ENCODE results near the gene FAM13B.
"Not testable (repeated sequence)": the region's sequence is repeated elsewhere in the genome, so short reads cannot be mapped to it uniquely, and the experiment has no call there.

Gene FAM13B

DNA sequence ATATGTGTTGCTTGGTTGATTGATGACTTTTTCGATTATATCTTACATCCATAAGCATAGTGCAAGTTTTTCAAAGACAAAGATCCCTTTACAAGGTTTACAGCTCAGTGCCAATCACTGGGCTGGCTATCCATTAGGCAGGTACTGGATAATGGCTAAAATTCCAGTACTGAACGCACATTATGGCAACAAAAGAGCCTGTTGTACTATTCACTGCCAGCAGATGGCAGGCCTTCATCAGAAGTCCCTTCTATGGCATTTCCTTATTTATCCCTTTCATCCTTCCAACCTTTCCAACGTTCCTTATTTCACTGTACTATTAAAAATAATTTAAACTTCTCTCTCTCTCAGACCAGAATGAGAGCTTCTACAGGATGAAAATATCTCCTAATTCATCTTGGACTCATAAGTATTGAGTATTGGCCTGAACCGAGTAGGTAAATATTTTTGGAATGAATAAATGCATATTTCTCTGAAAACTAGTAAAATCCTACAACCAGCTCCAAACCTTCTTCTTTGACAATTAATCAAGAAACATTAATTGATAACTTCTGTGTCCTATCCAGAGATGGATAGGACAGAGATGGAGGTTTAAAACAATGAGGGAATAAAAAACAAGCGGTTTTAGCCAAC, 44.3 kb upstream of the FAM13B start:
- no peak overlapping the region for H3K4me3 ChIP-seq (ENCODE audit: low read length)
- H3K4me2 ChIP-seq (ENCODE audit: low read length) = no peak overlapping the region
- no peaks in the 10 kb centered on the region for H4K20me1 ChIP-seq (ENCODE audit: control insufficient read depth, insufficient read depth, low read depth, low read length)
- H3K27me3 ChIP-seq (ENCODE audit: control insufficient read depth, low read length) = peaks cover 2% of the 10 kb centered on the region; the same call in 1 of the 2 replicates
- no peaks in the 10 kb centered on the region for H3K9me3 ChIP-seq (ENCODE audit: control insufficient read depth, insufficient read depth, low read length)
- no peak overlapping the region for H3K27ac ChIP-seq (ENCODE audit: low read depth, low read length)
- H3K79me2 ChIP-seq (ENCODE audit: control insufficient read depth, low read length) = no peaks in the 10 kb centered on the region
- TF ChIP-seq, protein P1, sequence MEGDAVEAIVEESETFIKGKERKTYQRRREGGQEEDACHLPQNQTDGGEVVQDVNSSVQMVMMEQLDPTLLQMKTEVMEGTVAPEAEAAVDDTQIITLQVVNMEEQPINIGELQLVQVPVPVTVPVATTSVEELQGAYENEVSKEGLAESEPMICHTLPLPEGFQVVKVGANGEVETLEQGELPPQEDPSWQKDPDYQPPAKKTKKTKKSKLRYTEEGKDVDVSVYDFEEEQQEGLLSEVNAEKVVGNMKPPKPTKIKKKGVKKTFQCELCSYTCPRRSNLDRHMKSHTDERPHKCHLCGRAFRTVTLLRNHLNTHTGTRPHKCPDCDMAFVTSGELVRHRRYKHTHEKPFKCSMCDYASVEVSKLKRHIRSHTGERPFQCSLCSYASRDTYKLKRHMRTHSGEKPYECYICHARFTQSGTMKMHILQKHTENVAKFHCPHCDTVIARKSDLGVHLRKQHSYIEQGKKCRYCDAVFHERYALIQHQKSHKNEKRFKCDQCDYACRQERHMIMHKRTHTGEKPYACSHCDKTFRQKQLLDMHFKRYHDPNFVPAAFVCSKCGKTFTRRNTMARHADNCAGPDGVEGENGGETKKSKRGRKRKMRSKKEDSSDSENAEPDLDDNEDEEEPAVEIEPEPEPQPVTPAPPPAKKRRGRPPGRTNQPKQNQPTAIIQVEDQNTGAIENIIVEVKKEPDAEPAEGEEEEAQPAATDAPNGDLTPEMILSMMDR (IDR thresholded peaks at IDR 0.05; ENCODE audit: low read depth, low read length, poor library complexity, severe bottlenecking) = peak; percentile 80
- TF ChIP-seq EZH2phosphoT487 (IDR thresholded peaks at IDR 0.05; ENCODE audit: borderline replicate concordance, low read length) = no peak
- H3F3A ChIP-seq (ENCODE audit: control insufficient read depth, insufficient read depth) = peaks cover 4% of the 10 kb centered on the region; the same call in 1 of the 2 replicates
- H3K9me2 ChIP-seq (replicated peaks; ENCODE audit: control insufficient read depth, low read length) = no peaks in the 10 kb centered on the region
- H3K4me1 ChIP-seq (ENCODE audit: control insufficient read depth, low read length) = peaks cover 10% of the 10 kb centered on the region
- no peaks in the 10 kb centered on the region for H3K36me3 ChIP-seq (ENCODE audit: control insufficient read depth, low read length)

DNA sequence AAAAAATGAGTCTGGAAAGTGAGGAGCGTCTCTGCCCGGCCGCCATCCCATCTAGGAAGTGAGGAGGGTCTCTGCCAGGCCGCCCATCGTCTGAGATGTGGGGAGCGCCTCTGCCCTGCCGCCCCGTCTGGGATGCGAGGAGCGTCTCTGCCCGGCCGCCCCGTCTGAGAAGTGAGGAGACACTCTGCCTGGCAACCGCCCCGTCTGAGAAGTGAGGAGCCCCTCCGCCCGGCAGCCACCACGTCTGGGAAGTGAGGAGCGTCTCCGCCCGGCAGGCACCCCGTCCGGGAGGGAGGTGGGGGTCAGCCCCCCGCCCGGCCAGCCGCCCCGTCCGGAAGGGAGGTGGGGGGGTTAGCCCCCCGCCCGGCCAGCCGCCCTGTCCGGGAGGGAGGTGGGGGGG, 37.1 kb upstream of the FAM13B start:
- H3K79me2 ChIP-seq (ENCODE audit: control insufficient read depth, low read length); H3K27ac ChIP-seq (ENCODE audit: low read depth, low read length); H3K4me2 ChIP-seq (ENCODE audit: low read length); H3K4me1 ChIP-seq (ENCODE audit: control insufficient read depth, low read length); H3F3A ChIP-seq (ENCODE audit: control insufficient read depth, insufficient read depth); H3K27me3 ChIP-seq (ENCODE audit: control insufficient read depth, low read length); H3K36me3 ChIP-seq (ENCODE audit: control insufficient read depth, low read length); H3K4me3 ChIP-seq (ENCODE audit: low read length); H3K9me2 ChIP-seq (replicated peaks; ENCODE audit: control insufficient read depth, low read length); H3K9me3 ChIP-seq (ENCODE audit: control insufficient read depth, insufficient read depth, low read length); H4K20me1 ChIP-seq (ENCODE audit: control insufficient read depth, insufficient read depth, low read depth, low read length): not testable (repeated sequence)

DNA sequence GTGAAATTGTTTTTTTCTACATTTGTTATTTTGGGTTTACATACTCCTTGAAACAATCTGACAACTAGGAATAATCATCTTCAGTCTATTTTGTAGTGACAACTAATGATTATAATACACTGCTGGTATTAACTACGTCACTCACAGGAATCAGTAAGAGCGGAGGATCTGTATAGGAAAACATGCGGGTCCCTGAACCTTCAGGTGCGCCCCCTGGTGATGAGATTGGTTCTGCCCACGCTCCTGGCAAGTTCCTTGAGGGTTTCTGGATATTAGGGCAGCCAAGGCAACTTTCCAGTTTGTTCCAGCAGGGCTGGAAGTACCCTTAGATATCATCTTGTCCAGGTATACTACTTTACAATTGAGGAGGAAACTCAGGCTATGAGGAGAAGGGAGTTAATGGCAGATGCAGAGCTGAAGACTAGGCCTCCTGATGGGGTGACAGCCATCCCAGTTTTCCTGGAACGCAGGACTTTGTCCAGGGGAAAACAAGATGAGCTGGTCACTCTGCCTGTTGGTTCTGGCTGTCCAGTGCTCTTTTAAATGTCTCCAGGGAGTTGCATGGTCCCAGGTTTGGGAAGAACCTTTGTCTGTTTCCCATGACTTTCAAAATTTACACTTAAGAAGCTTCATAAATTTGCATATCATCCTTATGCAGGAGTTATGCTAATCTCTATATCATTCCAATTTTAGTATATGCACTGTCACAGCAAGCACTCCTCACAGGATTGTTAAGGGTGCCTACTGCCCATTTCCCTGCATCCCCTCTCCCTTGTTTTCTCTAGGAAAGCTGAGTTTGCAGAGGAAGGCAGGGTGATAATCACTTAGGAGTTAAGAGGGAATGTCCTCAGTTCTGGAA, 36.1 kb upstream of the FAM13B start:
- Histone ChIP-seq H3K9me3 (ENCODE audit: control insufficient read depth, insufficient read depth, low read length) (no peaks in the 10 kb centered on the region), H3K4me3 (ENCODE audit: low read length) (no peak overlapping the region)

More for the DNA sequence above, 36.1 kb upstream of the FAM13B start:
- H3K27me3 ChIP-seq (ENCODE audit: control insufficient read depth, low read length) = no peaks in the 10 kb centered on the region
- H3K36me3 ChIP-seq (ENCODE audit: control insufficient read depth, low read length) = no peaks in the 10 kb centered on the region
- no peaks in the 10 kb centered on the region for H3F3A ChIP-seq (ENCODE audit: control insufficient read depth, insufficient read depth)
- H4K20me1 ChIP-seq (ENCODE audit: control insufficient read depth, insufficient read depth, low read depth, low read length) = no peaks in the 10 kb centered on the region
- H3K9me2 ChIP-seq (replicated peaks; ENCODE audit: control insufficient read depth, low read length) = no peaks in the 10 kb centered on the region
- H3K27ac ChIP-seq (ENCODE audit: low read depth, low read length) = no peak overlapping the region
- no peak overlapping the region for H3K4me2 ChIP-seq (ENCODE audit: low read length)
- H3K79me2 ChIP-seq (ENCODE audit: control insufficient read depth, low read length) = no peaks in the 10 kb centered on the region
- H3K4me1 ChIP-seq (ENCODE audit: control insufficient read depth, low read length) = 0 out of 2 replicates have a peak, but pooled peaks cover 3% of the 10 kb centered on the region
- TF ChIP-seq, protein P1 (IDR thresholded peaks at IDR 0.05; ENCODE audit: low read depth, low read length, poor library complexity, severe bottlenecking) = peak; percentile 93
- TF ChIP-seq EZH2phosphoT487 (IDR thresholded peaks at IDR 0.05; ENCODE audit: borderline replicate concordance, low read length) = no peak

Measured in DOHH2 (cell line).